ENCODE data around the gene CSTPP1.
A peak's percentile ranks its signal among the peaks of the same experiment; 100 is the strongest.

The CSTPP1 gene

GRCh38 chr11:47148903-47149531 lies 212.5 kb downstream of the CSTPP1 start:
- TF ChIP-seq CTCF (IDR thresholded peaks at IDR 0.05): no peak
- no peak for TF ChIP-seq ZFX (IDR thresholded peaks at IDR 0.05; ENCODE audit: borderline replicate concordance)

GRCh38 chr11:47149782-47150181 lies 213.2 kb downstream of the CSTPP1 start:
- H3K27ac ChIP-seq: no peak overlapping the region
- no peak for TF ChIP-seq ZFX (IDR thresholded peaks at IDR 0.05; ENCODE audit: borderline replicate concordance)
- TF ChIP-seq CTCF (IDR thresholded peaks at IDR 0.05): no peak

More at GRCh38 chr11:47148903-47149531, 212.5 kb downstream of the CSTPP1 start:
- no peak overlapping the region for H3K27ac ChIP-seq

GRCh38 chr11:47152126-47152952 lies 215.8 kb downstream of the CSTPP1 start:
- H3K27ac ChIP-seq: no peak overlapping the region
- TF ChIP-seq ZFX (IDR thresholded peaks at IDR 0.05; ENCODE audit: borderline replicate concordance) (no peak), CTCF (IDR thresholded peaks at IDR 0.05) (no peak)

GRCh38 chr11:47152953-47153950 lies 216.7 kb downstream of the CSTPP1 start:
- H3K27ac ChIP-seq: no peak overlapping the region
- TF ChIP-seq ZFX (IDR thresholded peaks at IDR 0.05; ENCODE audit: borderline replicate concordance) (no peak), CTCF (IDR thresholded peaks at IDR 0.05) (peak; percentile 93)

- no peak for TF ChIP-seq CTCF (IDR thresholded peaks at IDR 0.05)
- no peak for TF ChIP-seq ZFX (IDR thresholded peaks at IDR 0.05; ENCODE audit: borderline replicate concordance)
- no peak overlapping the region for H3K27ac ChIP-seq
Observed at GRCh38 chr11:47154616-47155570, 218.3 kb downstream of the CSTPP1 start.

- no peak overlapping the region for H3K27ac ChIP-seq
- TF ChIP-seq CTCF (IDR thresholded peaks at IDR 0.05): no peak
- no peak for TF ChIP-seq ZFX (IDR thresholded peaks at IDR 0.05; ENCODE audit: borderline replicate concordance)
Observed at GRCh38 chr11:47155879-47156278, 219.3 kb downstream of the CSTPP1 start.

Data from 22Rv1 (cell line).